Measurements from ENCODE around the gene BMPR1B. TPM values are rescaled to one million over a fixed set of nuclear protein-coding genes. Genes with fewer than 3 reads are reported as not detected.

Gene BMPR1B
- total RNA-seq, 3 donors from 2014 or later: 0.64 to 7.2 (median 2.0) TPM

GRCh38 chr4:94934201-94934600 is 176.4 kb downstream of the BMPR1B start:
- intact Hi-C loops (cut with DNase I; ENCODE audit: low total_unique reads): no loop called here
- no peaks in the 10 kb centered on the region for H3K4me1 ChIP-seq
- TF ChIP-seq CTCF (IDR thresholded peaks at IDR 0.05) (no peak), POLR2A (IDR thresholded peaks at IDR 0.05) (no peak), POLR2AphosphoS5 (IDR thresholded peaks at IDR 0.05) (no peak)
- H3K36me3 ChIP-seq: no peaks in the 10 kb centered on the region
- H3K4me3 ChIP-seq: no peak overlapping the region
- no peaks in the 10 kb centered on the region for H3K27me3 ChIP-seq
- H3K9me3 ChIP-seq: no peaks in the 10 kb centered on the region
- no peak overlapping the region for H3K27ac ChIP-seq
- DNase-seq (ENCODE audit: low spot score in 2 of 2): no peak

GRCh38 chr4:94934864-94935263 is 177.1 kb downstream of the BMPR1B start:
- Histone ChIP-seq H3K4me3 (no peak overlapping the region), H3K27me3 (no peaks in the 10 kb centered on the region), H3K4me1 (no peaks in the 10 kb centered on the region), H3K9me3 (no peaks in the 10 kb centered on the region), H3K36me3 (no peaks in the 10 kb centered on the region), H3K27ac (no peak overlapping the region)
- no peak for TF ChIP-seq CTCF (IDR thresholded peaks at IDR 0.05)
- TF ChIP-seq POLR2AphosphoS5 (IDR thresholded peaks at IDR 0.05): no peak
- TF ChIP-seq POLR2A (IDR thresholded peaks at IDR 0.05): no peak
- intact Hi-C loops (cut with DNase I; ENCODE audit: low total_unique reads): no loop called here
- no peak for DNase-seq (ENCODE audit: low spot score in 2 of 2)

- no peak for DNase-seq (ENCODE audit: low spot score in 2 of 2)
- H3K9me3 ChIP-seq: no peaks in the 10 kb centered on the region
- no peaks in the 10 kb centered on the region for H3K27me3 ChIP-seq
- no peak overlapping the region for H3K27ac ChIP-seq
- H3K36me3 ChIP-seq: no peaks in the 10 kb centered on the region
- TF ChIP-seq CTCF (IDR thresholded peaks at IDR 0.05) (no peak), POLR2AphosphoS5 (IDR thresholded peaks at IDR 0.05) (no peak), POLR2A (IDR thresholded peaks at IDR 0.05) (no peak)
- intact Hi-C loops (cut with DNase I; ENCODE audit: low total_unique reads): no loop called here
- H3K4me3 ChIP-seq: no peak overlapping the region
- H3K4me1 ChIP-seq: no peaks in the 10 kb centered on the region
Measured at GRCh38 chr4:94936854-94937253, 179.1 kb downstream of the BMPR1B start.

GRCh38 chr4:94939791-94940519 is 182.2 kb downstream of the BMPR1B start:
- intact Hi-C loops (cut with DNase I; ENCODE audit: low total_unique reads): no loop called here
- no peak for TF ChIP-seq POLR2AphosphoS5 (IDR thresholded peaks at IDR 0.05)
- TF ChIP-seq CTCF (IDR thresholded peaks at IDR 0.05): no peak
- TF ChIP-seq POLR2A (IDR thresholded peaks at IDR 0.05): no peak

GRCh38 chr4:94940520-94940908 is 182.8 kb downstream of the BMPR1B start:
- H3K27me3 ChIP-seq: no peaks in the 10 kb centered on the region
- H3K9me3 ChIP-seq: no peaks in the 10 kb centered on the region
- H3K4me1 ChIP-seq: no peaks in the 10 kb centered on the region
- DNase-seq (ENCODE audit: low spot score in 2 of 2): no peak
- H3K36me3 ChIP-seq: no peaks in the 10 kb centered on the region
- intact Hi-C loops (cut with DNase I; ENCODE audit: low total_unique reads): no loop called here
- no peak overlapping the region for H3K4me3 ChIP-seq
- no peak overlapping the region for H3K27ac ChIP-seq
- TF ChIP-seq POLR2AphosphoS5 (IDR thresholded peaks at IDR 0.05) (no peak), POLR2A (IDR thresholded peaks at IDR 0.05) (no peak), CTCF (IDR thresholded peaks at IDR 0.05) (no peak)

More at GRCh38 chr4:94939791-94940519, 182.2 kb downstream of the BMPR1B start:
- Histone ChIP-seq H3K4me1 (no peaks in the 10 kb centered on the region), H3K4me3 (no peak overlapping the region), H3K36me3 (no peaks in the 10 kb centered on the region), H3K9me3 (no peaks in the 10 kb centered on the region), H3K27ac (no peak overlapping the region), H3K27me3 (no peaks in the 10 kb centered on the region)
- no peak for DNase-seq (ENCODE audit: low spot score in 2 of 2)
